GM19395 (cell line): ENCODE results near the gene S100A9.
"Not testable (repeated sequence)": the region's sequence is repeated elsewhere in the genome, so short reads cannot be mapped to it uniquely, and the experiment has no call there.

Experiments used
- ATAC-seq: cut with Tn5 transposase; IDR thresholded peaks from one replicate; pipeline ENCODE4 v1.9.1; 2021; ENCODE audit warnings: mild to moderate bottlenecking, moderate library complexity; ENCODE audit not compliant: unreplicated experiment

The S100A9 gene

DNA sequence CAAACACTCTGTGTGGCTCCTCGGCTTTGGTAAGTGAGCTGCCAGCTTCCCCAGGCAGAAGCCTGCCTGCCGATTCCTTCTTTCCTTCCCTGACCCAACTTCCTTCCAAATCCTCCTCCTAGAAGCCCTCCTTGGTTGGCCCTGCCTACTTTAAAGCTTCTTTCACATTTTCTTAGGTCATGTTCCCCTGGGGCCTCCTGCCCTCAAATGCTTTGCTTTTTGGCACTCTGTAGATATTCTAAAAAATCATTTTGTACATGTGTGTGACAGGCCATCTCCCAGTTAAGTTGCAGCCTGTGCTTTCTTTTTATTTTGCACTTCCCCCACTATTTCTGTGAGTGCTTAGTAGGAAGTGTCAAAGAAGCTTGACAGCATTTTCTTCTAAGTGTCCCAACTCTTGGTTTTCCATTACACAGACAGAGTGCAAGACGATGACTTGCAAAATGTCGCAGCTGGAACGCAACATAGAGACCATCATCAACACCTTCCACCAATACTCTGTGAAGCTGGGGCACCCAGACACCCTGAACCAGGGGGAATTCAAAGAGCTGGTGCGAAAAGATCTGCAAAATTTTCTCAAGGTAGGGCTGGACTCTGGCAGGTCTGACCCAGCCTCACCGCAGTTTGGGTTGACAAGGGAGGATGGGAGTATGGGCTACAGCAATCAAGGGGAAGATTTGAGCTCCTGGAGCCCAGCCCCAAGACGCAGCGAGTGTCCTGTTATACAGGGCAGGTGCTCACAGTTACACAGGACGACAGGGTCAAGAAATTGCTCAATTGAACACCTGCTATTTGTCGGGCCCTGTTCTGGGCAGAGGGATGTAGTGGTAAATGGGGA lies at the start of gene S100A9:
S100A9 (plus strand) TSS at position 2 of the 838 bp plus-strand sequence; CDS start at position 432, 430 bp downstream.
- ATAC-seq, result no peak

DNA sequence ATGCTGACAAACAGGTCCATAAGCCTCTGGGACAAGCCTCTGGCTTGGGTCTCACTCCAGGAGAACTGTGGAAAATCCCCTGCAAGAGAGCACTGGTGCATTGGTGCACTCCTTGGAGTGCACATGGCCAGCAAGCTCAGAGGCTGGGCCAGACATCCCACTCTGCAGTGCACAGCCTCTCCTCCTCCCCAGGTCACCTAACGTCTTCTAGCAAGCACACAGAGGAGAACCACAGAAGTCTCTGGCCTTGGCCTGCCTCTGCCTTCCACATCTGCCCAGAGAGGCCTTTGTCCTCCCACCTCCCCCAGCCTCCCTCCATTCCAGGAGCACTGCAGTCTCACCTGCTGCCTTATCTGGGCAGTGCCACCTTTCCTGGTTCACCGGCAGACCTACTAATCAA lies 49.1 kb upstream of the S100A9 start:
- no peak for ATAC-seq

DNA sequence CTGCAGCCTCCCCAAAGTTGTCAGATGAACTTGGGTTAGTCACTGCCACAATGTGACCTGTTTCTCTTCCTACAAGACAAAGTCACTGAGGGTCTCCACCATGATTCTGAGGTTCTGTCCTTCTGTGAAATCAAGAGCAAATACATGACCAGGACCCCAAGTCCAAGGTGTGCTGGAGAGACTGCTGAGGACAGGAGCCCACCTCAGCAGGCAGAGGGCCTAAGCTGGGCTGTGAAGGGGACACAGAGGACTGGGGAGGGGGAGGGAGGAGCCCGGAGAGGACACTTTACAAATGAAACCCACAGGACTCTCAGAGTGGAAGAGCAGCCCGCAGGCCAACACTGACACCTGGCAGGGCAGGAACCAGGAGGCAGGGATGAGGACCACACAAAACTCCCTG lies 48.2 kb upstream of the S100A9 start:
- no peak for ATAC-seq

DNA sequence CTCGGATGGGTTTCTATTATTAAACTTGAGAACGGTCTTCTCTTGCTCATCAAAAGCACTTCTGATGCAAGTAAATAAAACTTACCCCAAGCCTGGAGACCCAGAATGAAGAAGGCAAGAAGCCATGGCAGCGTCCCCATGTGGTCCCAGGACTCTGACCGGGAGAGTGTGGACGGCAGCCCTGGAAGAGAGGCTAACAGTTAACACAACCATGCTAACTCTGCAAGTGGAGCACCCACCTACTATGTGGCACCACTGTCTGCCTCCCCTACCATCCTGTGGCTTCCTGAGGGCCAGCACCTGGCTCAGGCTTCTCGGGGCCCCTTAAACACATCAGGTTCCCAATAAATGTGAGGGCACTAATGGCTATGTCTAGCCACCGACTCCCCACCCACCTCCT lies 47.1 kb upstream of the S100A9 start:
- no peak for ATAC-seq

DNA sequence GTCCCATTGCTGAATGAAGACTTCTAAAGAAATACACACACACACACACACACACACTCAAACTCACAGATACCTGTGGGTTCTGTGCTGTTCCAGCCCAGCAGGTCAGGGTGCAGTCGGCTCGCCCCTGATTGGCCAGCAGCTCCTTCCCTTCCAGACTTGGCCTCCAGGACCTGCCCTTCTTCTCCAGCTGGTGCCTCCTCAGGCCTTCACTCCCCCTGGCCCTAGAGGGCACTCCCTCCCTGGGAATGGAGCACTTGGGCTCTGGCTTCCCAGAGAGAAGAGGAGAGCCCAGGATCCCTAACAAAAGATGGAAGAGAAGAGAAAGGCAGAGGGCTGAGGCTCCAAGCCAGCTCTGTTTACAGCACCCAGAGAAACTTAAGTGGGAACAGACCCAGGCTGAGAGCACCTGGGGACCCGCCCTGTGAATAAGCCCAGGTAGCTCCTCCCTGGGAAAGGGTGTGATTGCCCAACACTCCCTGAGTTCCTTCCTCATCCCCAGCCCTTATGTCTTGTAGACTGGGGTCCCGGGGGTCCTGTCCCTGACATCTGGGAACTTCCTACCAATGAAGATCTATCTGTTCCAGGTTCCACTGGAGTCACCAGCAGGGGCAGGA lies 45.0 kb upstream of the S100A9 start, which contains the start of gene PGLYRP3:
PGLYRP3 (minus strand) TSS at position 383 of the 617 bp plus-strand sequence. CDS start 2,287 bp downstream, outside the sequence.
- ATAC-seq, result no peak

DNA sequence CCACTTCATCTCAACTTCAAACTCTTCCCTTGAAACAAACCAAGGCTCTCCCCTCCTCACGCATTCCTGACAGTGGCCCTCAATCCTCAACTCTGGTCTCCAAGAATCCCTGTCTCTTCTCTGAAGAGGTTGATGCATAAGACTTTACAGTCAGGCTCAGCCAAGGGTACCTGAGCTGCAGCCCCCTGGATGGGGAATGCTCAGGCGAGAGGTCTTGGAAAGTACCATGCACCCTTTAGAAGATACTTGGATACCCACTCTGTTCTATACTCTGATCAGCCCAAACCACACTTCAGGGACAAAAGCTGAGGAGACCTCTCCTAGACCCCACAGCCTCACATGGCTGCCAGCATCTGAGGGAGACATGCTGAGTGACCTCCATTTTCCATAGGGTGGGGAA lies 44.4 kb upstream of the S100A9 start:
- ATAC-seq, result no peak

DNA sequence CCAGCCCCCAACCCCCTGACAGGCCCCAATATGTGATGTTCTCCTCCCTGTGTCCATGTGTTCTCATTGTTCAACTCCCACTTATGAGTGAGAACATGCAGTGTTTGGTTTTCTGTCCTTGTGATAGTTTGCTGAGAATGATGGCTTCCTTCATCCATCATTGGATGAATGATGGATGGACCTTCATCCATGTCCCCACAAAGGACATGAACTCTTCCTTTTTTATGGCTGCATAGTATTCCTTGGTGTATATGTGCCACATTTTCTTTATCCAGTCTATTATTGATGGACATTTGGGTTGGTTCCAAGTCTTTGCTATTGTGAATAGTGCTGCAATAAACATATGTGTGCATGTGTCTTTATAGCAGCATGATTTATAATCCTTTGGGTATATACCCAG lies 43.3 kb upstream of the S100A9 start:
- ATAC-seq, result not testable (repeated sequence)

DNA sequence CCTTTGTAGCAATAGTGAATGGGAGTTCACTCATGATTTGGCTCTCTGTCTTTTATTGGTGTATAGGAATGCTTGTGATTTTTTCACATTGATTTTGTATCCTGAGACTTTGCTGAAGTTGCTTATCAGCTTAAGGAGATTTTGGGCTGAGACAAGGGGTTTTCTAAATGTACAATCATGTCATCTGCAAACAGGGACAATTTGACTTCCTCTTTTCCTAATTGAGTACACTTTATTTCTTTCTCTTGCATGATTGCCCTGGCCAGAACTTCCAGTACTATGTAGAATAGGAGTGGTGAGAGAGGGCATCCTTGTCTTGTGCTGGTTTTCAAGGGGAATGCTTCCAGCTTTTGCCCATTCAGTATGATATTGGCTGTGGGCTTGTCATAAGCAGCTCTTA lies 41.6 kb upstream of the S100A9 start:
- ATAC-seq, result not testable (repeated sequence)

DNA sequence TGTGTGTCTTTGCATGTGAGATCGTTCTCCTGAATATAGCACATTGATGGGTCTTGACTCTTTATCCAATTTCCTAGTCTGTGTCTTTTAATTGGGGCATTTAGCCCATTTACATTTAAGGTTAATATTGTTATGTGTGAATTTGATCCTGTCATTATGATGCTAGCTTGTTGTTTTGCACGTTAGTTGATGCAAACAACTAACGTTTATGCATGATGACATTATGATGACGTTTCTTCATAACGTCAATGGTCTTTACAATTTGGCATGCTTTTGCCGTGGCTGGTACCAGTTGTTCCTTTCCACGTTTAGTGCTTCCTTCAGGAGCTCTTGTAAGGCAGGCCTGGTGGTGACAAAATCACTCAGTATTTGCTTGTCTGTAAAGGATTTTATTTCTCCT lies 39.5 kb upstream of the S100A9 start:
- ATAC-seq, result not testable (repeated sequence)

DNA sequence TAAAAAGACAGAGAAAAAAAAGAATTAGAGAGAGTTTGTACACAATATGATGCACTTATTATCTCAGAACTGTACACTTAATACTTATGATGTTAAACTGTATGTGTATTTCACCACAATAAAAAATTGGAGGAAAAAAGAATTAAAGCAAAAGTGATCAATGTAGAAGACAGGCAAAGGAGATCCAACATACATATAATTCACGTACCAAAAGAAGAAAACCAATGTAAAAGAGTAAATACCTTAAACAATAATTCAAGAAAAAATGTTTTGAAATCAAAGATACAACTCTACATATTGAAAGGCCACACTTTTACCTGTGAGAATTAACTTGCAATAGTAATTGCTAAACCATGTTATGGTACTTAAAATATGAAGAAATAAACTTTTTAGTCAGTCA lies 35.1 kb upstream of the S100A9 start:
- no peak for ATAC-seq

DNA sequence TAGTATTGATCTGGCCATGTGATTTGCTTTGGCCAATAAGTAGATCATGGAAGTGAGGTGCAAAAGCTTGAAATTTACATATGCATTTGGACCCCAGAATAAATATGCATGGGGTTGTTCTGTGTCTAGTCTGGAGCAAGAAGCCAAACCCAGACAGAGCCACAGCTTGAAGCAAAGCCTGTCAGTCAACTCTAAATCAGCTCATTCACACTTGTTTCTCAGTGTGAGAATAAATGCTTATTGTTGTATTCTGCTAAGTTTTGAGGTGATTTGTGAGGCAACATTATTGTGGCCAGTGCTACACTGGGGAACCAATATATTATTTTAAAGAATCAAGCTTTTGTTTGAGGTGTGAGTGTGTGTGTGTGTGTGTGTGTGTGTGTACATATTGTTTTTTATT lies 32.7 kb upstream of the S100A9 start:
- no peak for ATAC-seq

DNA sequence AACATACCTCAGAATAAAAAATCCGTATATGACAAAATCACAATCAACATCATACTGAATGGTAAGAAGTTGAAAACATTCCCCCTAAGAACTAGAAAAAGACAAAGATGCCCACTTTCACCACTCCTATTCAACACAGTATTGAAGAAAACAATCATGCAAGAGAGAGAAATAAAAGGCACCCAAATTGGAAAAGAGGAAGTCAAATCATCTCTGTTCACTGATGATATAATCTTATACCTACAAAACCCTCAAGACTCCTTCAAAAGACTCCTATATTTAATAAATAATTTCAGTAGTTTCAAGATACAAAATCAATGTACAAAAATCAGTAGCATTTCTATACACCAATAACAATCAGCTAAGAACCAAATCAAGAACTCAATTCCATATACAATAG lies 23.8 kb upstream of the S100A9 start:
- no peak for ATAC-seq

DNA sequence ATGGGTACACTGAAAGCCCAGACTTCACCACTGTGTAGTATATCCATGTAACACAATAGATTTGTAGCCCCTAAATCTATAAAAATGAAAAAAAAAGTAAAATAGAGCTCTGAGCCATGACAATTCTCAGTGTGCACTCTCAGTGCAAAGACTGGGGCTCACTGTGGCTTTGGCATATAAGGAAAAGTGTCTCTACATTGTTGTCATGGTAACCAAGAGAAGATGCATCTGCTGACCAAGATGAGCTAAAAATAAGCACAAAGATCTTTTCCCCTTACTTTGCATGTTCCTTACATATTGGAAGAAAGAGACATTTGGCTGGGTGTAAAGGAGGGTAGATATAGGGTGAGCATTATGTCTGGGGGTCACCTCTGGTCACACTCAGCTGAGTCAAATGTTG lies 21.0 kb upstream of the S100A9 start:
- no peak for ATAC-seq

DNA sequence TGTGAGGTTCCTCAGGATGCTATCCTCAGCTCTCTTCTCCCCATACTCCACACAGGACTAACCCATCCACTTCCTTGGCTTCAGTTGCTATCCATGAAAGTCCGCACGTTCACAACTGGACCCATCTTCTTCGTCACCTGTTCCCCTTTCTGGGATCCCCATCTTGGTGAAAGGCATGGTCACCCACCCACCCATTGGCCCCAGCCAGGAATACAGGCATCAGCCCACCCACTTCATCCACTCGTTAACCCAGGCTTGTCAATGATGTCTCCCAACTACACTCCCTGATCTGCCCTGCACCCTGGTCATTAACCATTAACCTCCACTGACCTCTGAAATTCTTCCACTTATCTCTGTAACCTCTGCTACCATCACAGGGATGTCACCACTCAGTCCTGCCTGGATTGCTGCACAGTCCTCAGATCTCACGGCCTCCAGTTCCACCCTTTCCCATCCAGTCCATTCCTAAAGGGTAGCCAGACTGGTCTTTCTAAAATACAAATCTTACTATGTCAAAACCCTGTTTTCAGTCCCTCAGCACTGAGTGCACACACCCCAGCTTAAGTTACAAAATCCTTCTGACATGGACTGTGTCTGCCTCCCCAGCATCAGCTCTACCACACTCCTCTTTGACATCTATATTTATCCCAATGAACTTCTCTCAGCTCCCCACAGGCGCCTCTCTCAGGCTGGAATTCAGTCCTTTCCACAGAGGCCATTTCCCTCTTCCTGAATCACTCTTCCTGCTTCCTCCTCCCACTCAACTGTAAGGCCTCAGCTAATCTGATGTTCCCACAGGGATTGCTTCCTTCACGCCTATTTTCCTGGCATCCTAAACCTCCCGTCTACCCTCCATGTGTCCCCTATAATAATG lies 19.4 kb upstream of the S100A9 start:
- no peak for ATAC-seq

DNA sequence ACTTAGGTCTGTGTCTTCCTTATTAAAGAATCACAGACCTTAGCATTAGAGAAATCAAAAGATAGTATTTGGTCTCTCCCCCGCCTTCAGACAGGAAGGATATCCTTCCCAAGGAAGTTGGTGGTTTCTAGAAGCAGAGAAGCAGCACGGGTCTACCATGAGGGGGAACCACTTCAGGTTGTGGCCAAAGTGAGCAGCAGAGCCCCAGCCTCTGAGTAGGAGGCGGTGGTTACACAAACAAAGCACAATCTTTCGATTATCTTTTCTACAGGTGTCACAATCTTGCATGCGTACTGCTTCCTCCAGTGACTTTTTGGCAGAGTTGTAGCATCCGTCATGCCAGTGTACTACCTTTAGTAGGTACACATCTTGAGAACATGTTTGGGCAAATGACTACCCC lies 17.9 kb upstream of the S100A9 start:
- ATAC-seq, result no peak

DNA sequence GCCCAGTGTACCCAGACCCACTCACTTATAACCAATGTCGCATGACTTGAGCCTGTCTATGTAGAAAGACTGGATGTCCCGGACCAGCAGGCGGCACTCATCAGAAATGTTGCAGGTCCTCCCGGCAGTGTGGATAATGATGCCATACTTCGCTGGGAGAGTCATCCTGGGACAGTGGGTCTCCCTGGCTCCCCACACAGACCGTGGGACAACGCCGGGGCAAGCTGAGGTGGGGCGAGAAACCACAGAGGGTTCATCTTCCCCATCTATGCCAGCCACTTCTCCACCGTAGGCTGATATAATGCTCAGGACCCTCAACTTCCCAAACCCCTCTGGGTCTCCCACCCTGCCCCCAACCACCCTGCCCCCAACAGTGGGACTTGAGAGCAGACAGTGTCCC lies 17.3 kb upstream of the S100A9 start:
- no peak for ATAC-seq

DNA sequence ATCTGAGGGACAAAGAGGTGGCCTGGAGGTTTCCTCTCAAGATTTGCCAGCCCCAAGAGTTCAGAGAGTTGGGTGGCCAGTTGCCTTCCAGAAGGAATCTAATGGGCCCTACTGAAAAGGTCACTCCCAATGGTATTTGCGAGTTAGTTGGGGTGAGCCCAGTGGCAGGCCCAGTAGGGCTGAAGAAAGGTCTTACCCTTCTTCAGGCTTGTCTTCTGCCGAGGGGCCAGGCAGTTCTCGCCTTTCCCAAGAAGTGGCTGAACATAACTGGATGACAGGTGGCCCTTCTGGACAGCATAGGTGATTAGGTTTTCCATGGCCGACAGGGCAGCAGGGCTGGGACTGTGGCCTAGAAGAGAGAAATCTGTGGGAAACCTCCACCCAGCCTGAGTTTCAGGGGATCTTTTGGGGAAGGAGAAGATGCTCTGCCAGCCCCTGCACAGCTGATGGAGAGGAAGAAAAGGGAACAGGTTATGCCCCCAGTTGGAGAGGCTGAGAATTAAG lies 16.2 kb upstream of the S100A9 start:
- no peak for ATAC-seq

DNA sequence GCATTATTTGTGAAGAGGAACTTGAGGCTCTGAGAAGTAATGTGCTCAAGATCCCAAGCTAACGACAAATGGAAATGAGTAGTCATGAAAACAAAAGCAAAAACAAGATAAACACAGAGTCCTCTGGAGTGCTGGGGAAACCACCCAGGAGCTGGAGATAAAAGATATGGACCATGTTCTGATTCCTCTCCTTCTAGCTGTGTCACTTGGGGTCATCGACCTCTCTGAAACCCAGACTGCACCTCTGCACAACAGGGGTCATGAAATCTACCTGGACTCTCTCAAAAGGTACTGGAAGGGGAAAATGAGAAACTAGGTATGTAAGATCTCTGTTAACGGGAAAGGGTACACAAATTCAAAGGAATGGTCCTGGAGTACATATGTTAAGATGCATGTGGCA lies 15.5 kb upstream of the S100A9 start:
- ATAC-seq, result no peak

DNA sequence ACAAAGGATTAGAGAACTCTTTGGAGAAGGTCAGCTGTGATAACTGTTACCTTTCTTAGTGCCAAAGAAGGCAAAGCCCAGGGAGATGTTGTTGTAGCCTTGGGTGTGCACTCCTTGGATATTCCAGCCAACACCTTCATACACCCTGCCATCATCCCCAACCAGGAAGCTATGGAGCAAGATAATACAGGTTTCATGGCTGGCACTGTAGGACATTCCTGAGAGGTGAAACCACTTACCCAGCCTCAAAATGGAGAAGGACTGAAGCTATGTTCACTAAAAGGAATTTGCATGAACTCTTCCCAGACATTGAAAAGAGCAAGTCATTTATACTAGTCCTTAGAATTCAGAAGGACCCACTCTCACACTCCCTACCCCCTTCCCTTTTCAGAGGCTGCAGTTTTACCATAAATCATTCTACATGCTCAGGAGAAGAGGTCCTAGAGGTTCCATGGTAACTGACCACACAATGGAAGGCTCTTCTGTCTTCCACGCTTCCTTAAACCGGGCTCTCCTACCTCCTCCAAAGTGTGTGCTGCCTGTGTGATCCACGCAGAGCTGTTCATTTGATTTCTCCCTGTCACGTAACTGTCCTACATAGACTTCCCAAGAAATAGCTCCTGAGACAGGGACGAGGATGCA lies 14.5 kb upstream of the S100A9 start:
- ATAC-seq, result no peak

DNA sequence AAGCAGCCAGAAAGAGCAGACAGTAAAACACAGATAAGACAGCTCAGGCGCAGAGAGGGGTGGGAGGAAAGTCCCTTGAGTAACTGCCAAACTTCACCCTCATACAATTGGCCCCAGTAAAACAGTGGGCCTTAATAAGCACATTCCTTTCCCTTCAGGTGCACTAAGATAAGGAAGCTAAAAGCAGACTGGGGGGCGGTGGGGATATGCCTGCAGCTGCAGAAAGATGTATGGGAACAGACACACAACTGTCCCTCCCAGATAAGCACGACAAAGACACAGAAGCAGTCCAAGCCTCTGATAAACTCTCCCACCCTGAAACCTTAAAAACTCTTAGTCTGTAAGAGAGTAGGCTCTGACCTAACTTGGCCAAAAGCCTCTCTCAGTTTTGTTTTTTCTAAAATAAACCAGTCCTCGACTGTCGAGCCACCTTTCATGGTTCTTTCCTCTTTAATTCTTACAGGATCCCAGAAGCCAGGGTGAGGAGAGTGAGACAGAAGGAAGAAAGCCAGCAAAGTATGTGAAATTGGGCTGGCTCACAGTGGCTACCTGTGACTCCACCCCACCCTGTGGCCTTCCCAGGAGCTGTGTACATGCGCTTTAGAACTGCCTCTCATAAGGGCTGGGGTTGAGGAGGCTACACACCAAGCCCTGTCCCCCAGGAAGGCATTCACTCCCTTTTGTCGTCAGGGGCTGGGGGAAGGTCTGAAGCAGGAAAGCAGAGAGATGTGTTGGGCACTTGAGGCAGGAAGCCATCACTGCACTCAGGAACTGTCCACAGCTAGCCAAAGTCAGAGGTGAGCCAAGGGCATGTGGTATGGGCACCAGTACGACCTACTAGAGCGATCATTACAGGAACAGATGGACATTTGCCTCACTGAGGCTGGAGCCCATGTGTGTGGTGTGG lies 13.6 kb upstream of the S100A9 start:
- ATAC-seq, result no peak
